Parathyroid adenoma (tissue), 2 donors: ENCODE results near the gene BCL2L1.

Source experiments
- H2AFZ ChIP-seq: fragments of 300-600 bp; sonication (generic); one replicate; pipeline ENCODE4 v1.7.0; 2017; ENCODE audit warnings: antibody characterized with exemption, mild to moderate bottlenecking
- H3K27ac ChIP-seq: fragments of 300-600 bp; sonication (generic); one replicate; pipeline ENCODE4 v1.7.0; 2017
- H3K27me3 ChIP-seq: fragments of 300-600 bp; sonication (generic); one replicate; pipeline ENCODE4 v1.7.0; 2017; ENCODE audit warnings: low read length; ENCODE audit not compliant: control insufficient read depth, insufficient read depth
- H3K36me3 ChIP-seq: fragments of 300-600 bp; sonication (generic); one replicate; pipeline ENCODE4 v1.7.0; 2017; ENCODE audit warnings: low read length; ENCODE audit not compliant: control insufficient read depth, insufficient read depth
- H3K4me1 ChIP-seq: fragments of 300-600 bp; sonication (generic); one replicate; pipeline ENCODE4 v1.7.0; 2017; ENCODE audit warnings: control low read depth
- H3K4me2 ChIP-seq: fragments of 300-600 bp; sonication (generic); one replicate; pipeline ENCODE4 v1.7.0; 2017; ENCODE audit warnings: low read length
- H3K4me3 ChIP-seq: fragments of 300-600 bp; sonication (generic); one replicate; pipeline ENCODE4 v1.7.0; 2017; ENCODE audit warnings: low read depth, low read length
- H3K79me2 ChIP-seq: fragments of 300-600 bp; sonication (generic); one replicate; pipeline ENCODE4 v1.7.0; 2017; ENCODE audit warnings: control low read depth
- H3K9ac ChIP-seq: fragments of 300-600 bp; sonication (generic); one replicate; pipeline ENCODE4 v1.7.0; 2017; ENCODE audit warnings: mild to moderate bottlenecking
- H3K9me3 ChIP-seq: fragments of 300-600 bp; sonication (generic); one replicate; pipeline ENCODE4 v1.7.0; 2017; ENCODE audit warnings: low read length; ENCODE audit not compliant: control insufficient read depth
- CTCF ChIP-seq: fragments of 300-600 bp; sonication (generic); IDR thresholded peaks from one replicate; pipeline ENCODE4 v1.7.0; 2017; ENCODE audit warnings: antibody characterized with exemption, mild to moderate bottlenecking
- donor health status: primary hyperparathyroidism.

Gene BCL2L1

GRCh38 chr20:31738729-31739549 lies 16.3 kb upstream of the BCL2L1 start, which contains the start of gene TPX2:
TSS of gene TPX2 (plus strand) at chr20:31739290. CDS start at chr20:31757477, 18,187 bp downstream.
- TF ChIP-seq CTCF, result no peak
- no peak within 1 kb of the TSS for H3K9ac ChIP-seq
- H3K79me2 ChIP-seq, result no peaks in the 10 kb centered on the region
- H3K27me3 ChIP-seq, result no peaks in the 10 kb centered on the region
- H3K4me2 ChIP-seq, result peak within 1 kb of the TSS; percentile 96
- peak within 1 kb of the TSS; percentile 85 for H2AFZ ChIP-seq
- no peaks in the 10 kb centered on the region for H3K36me3 ChIP-seq
- H3K27ac ChIP-seq, result peak within 1 kb of the TSS; percentile 34
- no peaks in the 10 kb centered on the region for H3K9me3 ChIP-seq
- peak within 1 kb of the TSS; percentile 61 for H3K4me3 ChIP-seq
- no peaks in the 10 kb centered on the region for H3K4me1 ChIP-seq

GRCh38 chr20:31731321-31731717 lies 8.7 kb upstream of the BCL2L1 start:
- no peak overlapping the region for H3K9ac ChIP-seq
- no peak overlapping the region for H3K4me2 ChIP-seq
- TF ChIP-seq CTCF, result no peak
- no peaks in the 10 kb centered on the region for H3K4me1 ChIP-seq
- no peak overlapping the region for H3K4me3 ChIP-seq
- no peaks in the 10 kb centered on the region for H3K36me3 ChIP-seq
- H3K9me3 ChIP-seq, result no peaks in the 10 kb centered on the region
- no peak overlapping the region for H3K27ac ChIP-seq
- H2AFZ ChIP-seq, result no peak overlapping the region
- H3K79me2 ChIP-seq, result no peaks in the 10 kb centered on the region
- no peaks in the 10 kb centered on the region for H3K27me3 ChIP-seq

GRCh38 chr20:31723319-31724078 lies 831 bp upstream of the BCL2L1 start:
- peak overlapping the region; percentile 97 for H3K27ac ChIP-seq
- no peaks in the 10 kb centered on the region for H3K36me3 ChIP-seq
- H3K4me2 ChIP-seq, result peak overlapping the region; percentile 90
- no peaks in the 10 kb centered on the region for H3K27me3 ChIP-seq
- peaks cover 21% of the 10 kb centered on the region for H3K4me1 ChIP-seq
- peak overlapping the region; percentile 96 for H3K9ac ChIP-seq
- no peaks in the 10 kb centered on the region for H3K9me3 ChIP-seq
- peaks cover 12% of the 10 kb centered on the region for H3K79me2 ChIP-seq
- H3K4me3 ChIP-seq, result peak overlapping the region; percentile 86
- peak overlapping the region; percentile 94 for H2AFZ ChIP-seq
- TF ChIP-seq CTCF, result peak; percentile 98

- Histone ChIP-seq H3K4me2 (peak overlapping the region; percentile 90), H3K36me3 (no peaks in the 10 kb centered on the region), H3K27ac (peak overlapping the region; percentile 97), H3K4me1 (peaks cover 21% of the 10 kb centered on the region), H3K27me3 (no peaks in the 10 kb centered on the region), H3K9ac (peak overlapping the region; percentile 96), H2AFZ (peak overlapping the region; percentile 94), H3K79me2 (peaks cover 12% of the 10 kb centered on the region), H3K4me3 (peak overlapping the region; percentile 86), H3K9me3 (no peaks in the 10 kb centered on the region)
- no peak for TF ChIP-seq CTCF
Observed at GRCh38 chr20:31723069-31723318, 326 bp upstream of the BCL2L1 start.
